H9 (cell line): ENCODE results near the gene MYH15. TPM values are rescaled to one million over a fixed set of nuclear protein-coding genes. Genes with fewer than 3 reads are reported as not detected.
"Not testable (repeated sequence)": the region's sequence is repeated elsewhere in the genome, so short reads cannot be mapped to it uniquely, and the experiment has no call there.

Source experiments
- DNase-seq: peaks from one replicate; pipeline ENCODE4 v3.0.0-alpha.2; 2017
- H2AFZ ChIP-seq: one replicate; pipeline ENCODE4 v1.6.1; 2013; ENCODE audit warnings: mild to moderate bottlenecking, low read length, control low read depth, moderate library complexity
- H2AK5ac ChIP-seq: 2 replicates; pipeline ENCODE4 v1.6.1; 2013; ENCODE audit warnings: low read length, control low read depth, mixed read lengths; ENCODE audit not compliant: insufficient read length
- H2BK120ac ChIP-seq: one replicate; pipeline ENCODE4 v1.6.1; 2013; ENCODE audit warnings: low read depth, mild to moderate bottlenecking, low read length, control low read depth, inconsistent platforms; ENCODE audit not compliant: poor library complexity, severe bottlenecking
- H2BK12ac ChIP-seq: 2 replicates; pipeline ENCODE4 v1.6.1; 2013; ENCODE audit warnings: low read length, control low read depth, mixed read lengths, low read depth; ENCODE audit not compliant: insufficient read length
- H2BK15ac ChIP-seq: 2 replicates; pipeline ENCODE4 v1.6.1; 2013; ENCODE audit warnings: low read depth, low read length, control low read depth
- H2BK20ac ChIP-seq: one replicate; pipeline ENCODE4 v1.6.1; 2013; ENCODE audit warnings: low read depth, mild to moderate bottlenecking, low read length, control low read depth, inconsistent platforms; ENCODE audit not compliant: poor library complexity, severe bottlenecking
- H2BK5ac ChIP-seq: 2 replicates; pipeline ENCODE4 v1.6.1; 2013; ENCODE audit warnings: low read length, control low read depth, mixed read lengths; ENCODE audit not compliant: insufficient read length
- H3K14ac ChIP-seq: 2 replicates; pipeline ENCODE4 v1.6.1; 2013; ENCODE audit warnings: low read length, control low read depth; ENCODE audit not compliant: insufficient read depth
- H3K18ac ChIP-seq: 2 replicates; pipeline ENCODE4 v1.6.1; 2013; ENCODE audit warnings: low read depth, mild to moderate bottlenecking, mixed read lengths, low read length, control low read depth; ENCODE audit not compliant: insufficient read length
- H3K23ac ChIP-seq: 2 replicates; pipeline ENCODE4 v1.6.1; 2013; ENCODE audit warnings: low read length, control low read depth, mixed read lengths, low read depth; ENCODE audit not compliant: insufficient read length
- H3K23me2 ChIP-seq: 2 replicates; pipeline ENCODE4 v1.6.1; 2013; ENCODE audit warnings: low read depth, mild to moderate bottlenecking, mixed read lengths, low read length, control low read depth; ENCODE audit not compliant: insufficient read length, poor library complexity, severe bottlenecking
- H3K27ac ChIP-seq: 2 replicates; pipeline ENCODE4 v1.5.1; 2013; ENCODE audit warnings: low read length, control low read depth, mixed read lengths, low read depth; ENCODE audit not compliant: insufficient read length
- H3K27me3 ChIP-seq: 2 replicates; pipeline ENCODE4 v1.6.1; 2013; ENCODE audit warnings: low read length, control low read depth, inconsistent platforms; ENCODE audit not compliant: insufficient read depth
- H3K4ac ChIP-seq: 2 replicates; pipeline ENCODE4 v1.6.1; 2013; ENCODE audit warnings: low read depth, mild to moderate bottlenecking, control low read depth, inconsistent platforms, low read length, moderate library complexity
- H3K4me1 ChIP-seq: 2 replicates; pipeline ENCODE4 v1.6.1; 2013; ENCODE audit warnings: low read length, control low read depth, inconsistent platforms; ENCODE audit not compliant: insufficient read depth
- H3K4me2 ChIP-seq: 2 replicates; pipeline ENCODE4 v1.6.1; 2013; ENCODE audit warnings: low read length, control low read depth, mixed read lengths; ENCODE audit not compliant: insufficient read length, insufficient read depth
- H3K56ac ChIP-seq: 2 replicates; pipeline ENCODE4 v1.6.1; 2013; ENCODE audit warnings: low read depth, mild to moderate bottlenecking, mixed read lengths, low read length, control low read depth; ENCODE audit not compliant: insufficient read length
- H3K79me1 ChIP-seq: 2 replicates; pipeline ENCODE4 v1.6.1; 2013; ENCODE audit warnings: low read depth, mild to moderate bottlenecking, moderate library complexity, low read length, control low read depth, inconsistent platforms; ENCODE audit not compliant: insufficient read depth, poor library complexity, severe bottlenecking
- H3K79me2 ChIP-seq: 2 replicates; pipeline ENCODE4 v1.6.1; 2013; ENCODE audit warnings: low read length, control low read depth, inconsistent platforms; ENCODE audit not compliant: insufficient read depth
- H3K9ac ChIP-seq: 2 replicates; pipeline ENCODE4 v1.6.1; 2013; ENCODE audit warnings: low read length, control low read depth, mixed read lengths; ENCODE audit not compliant: insufficient read length; ENCODE audit errors: extremely low read depth
- H3K9me3 ChIP-seq: one replicate; pipeline ENCODE4 v1.6.1; 2013; ENCODE audit warnings: low read depth, low read length, inconsistent platforms; ENCODE audit not compliant: control insufficient read depth
- H3T11ph ChIP-seq: one replicate; pipeline ENCODE4 v1.6.1; 2013; ENCODE audit warnings: mild to moderate bottlenecking, low read length, control low read depth, inconsistent platforms
- H4K20me1 ChIP-seq: one replicate; pipeline ENCODE4 v1.6.1; 2013; ENCODE audit not compliant: control insufficient read depth, insufficient read length, insufficient read depth
- H4K5ac ChIP-seq: 2 replicates; pipeline ENCODE4 v1.6.1; 2013; ENCODE audit warnings: low read depth, mild to moderate bottlenecking, mixed read lengths, low read length, control low read depth; ENCODE audit not compliant: insufficient read length
- H4K8ac ChIP-seq: replicated peaks from 2 replicates; pipeline ENCODE4 v1.6.1; 2013; ENCODE audit warnings: low read length, control low read depth, mixed read lengths, low read depth; ENCODE audit not compliant: insufficient read length
- H4K91ac ChIP-seq: 2 replicates; pipeline ENCODE4 v1.6.1; 2013; ENCODE audit warnings: low read depth, mild to moderate bottlenecking, moderate library complexity, mixed read lengths, low read length, control low read depth; ENCODE audit not compliant: insufficient read length
- H3K27ac Mint-ChIP-seq, 3 experiments: 2 replicates in 2 of 3; 3 replicates in 1 of 3; pipeline ENCODE4 v1.8.0; 2020 to 2021; ENCODE audit warnings: mixed read lengths in 3 of 3, mild to moderate bottlenecking in 1 of 3, moderate library complexity in 1 of 3
- H3K27me3 Mint-ChIP-seq: 2 replicates; pipeline ENCODE4 v1.8.0; 2021; ENCODE audit warnings: low read depth, mild to moderate bottlenecking, moderate library complexity, mixed read lengths
- H3K36me3 Mint-ChIP-seq, 3 experiments: 2 replicates in 2 of 3; 3 replicates in 1 of 3; pipeline ENCODE4 v1.8.0; 2020 to 2021; ENCODE audit warnings: low read depth in 3 of 3, mixed read lengths in 3 of 3; ENCODE audit not compliant: insufficient read depth in 1 of 3
- H3K4me1 Mint-ChIP-seq, 2 experiments: 2 replicates each; pipeline ENCODE4 v1.8.0; 2020; ENCODE audit warnings: mixed read lengths in 2 of 2
- H3K4me3 Mint-ChIP-seq, 2 experiments: 2 replicates in 1 of 2; 3 replicates in 1 of 2; pipeline ENCODE4 v1.8.0; 2020 to 2021; ENCODE audit warnings: mild to moderate bottlenecking in 2 of 2, mixed read lengths in 2 of 2, moderate library complexity in 1 of 2
- H3K9me3 Mint-ChIP-seq, 2 experiments: 2 replicates in 1 of 2; 3 replicates in 1 of 2; pipeline ENCODE4 v1.8.0; 2020; ENCODE audit warnings: mild to moderate bottlenecking in 2 of 2, mixed read lengths in 2 of 2, moderate library complexity in 1 of 2
- WGBS: extraction: QIAGEN DNeasy Blood & Tissue Kit; methylation state at CpG from one replicate; pipeline ENCODE4 v1.1.7; 2013; ENCODE audit warnings: missing lambda C conversion rate, low lambda C conversion rate, mixed read lengths; ENCODE audit not compliant: insufficient read length; ENCODE audit errors: extremely low coverage; 5-methylcytosine and 5-hydroxymethylcytosine counted together
- total RNA-seq: library from RNA; stranded (reverse); gene quantifications from 2 replicates; pipeline ENCODE4 v1.2.1, GENCODE V29; 2021
- TF ChIP-seq, protein P1 (sequence below): fragments of 200-600 bp; sonication (generic); conservative IDR thresholded peaks from 3 replicates; pipeline ENCODE4 v1.8.0; 2021; ENCODE audit warnings: antibody characterized with exemption, mild to moderate bottlenecking

MYH15 gene
- total RNA-seq, 1 experiment from 2014 or later = 0.13 TPM

DNA sequence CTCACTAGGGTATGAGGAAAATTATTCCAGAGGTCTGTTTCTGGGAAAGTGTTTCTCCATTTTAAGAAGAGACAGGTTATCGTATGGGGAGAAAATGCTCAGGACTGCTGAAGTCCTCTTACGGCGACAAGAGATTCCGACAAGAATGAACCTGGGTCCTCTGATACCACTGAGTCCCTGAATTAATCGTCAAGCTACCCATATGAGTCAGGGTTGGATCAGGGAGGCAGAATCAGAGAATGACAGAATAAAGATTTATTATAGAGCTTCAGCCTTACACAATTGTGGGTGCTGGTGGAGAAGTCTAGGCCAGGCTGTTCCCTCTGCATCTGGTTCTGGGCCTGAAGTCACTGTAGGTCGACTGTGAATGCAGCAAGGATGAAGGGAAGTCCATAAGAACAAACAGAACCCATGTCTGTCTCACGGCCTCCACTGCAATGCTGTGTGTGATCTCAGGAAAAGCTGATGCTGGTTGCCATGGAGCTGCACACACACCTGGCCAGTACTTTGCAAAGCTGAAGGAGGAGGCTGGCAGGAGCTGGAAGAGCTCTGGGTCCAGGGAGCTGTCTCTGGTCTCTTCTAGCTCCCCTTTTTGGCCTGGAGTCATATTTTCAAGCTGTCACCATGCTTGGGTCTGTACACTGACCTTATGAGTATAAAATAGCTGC lies 130.1 kb downstream of the MYH15 start:
- Histone ChIP-seq H3K4me2 (no peak overlapping the region), H2BK20ac (no peak overlapping the region), H3K79me1 (no peaks in the 10 kb centered on the region), H3K56ac (no peak overlapping the region), H2BK120ac (no peak overlapping the region), H3K27ac (no peak overlapping the region), H3K23me2 (no peaks in the 10 kb centered on the region), H4K5ac (no peak overlapping the region), H3T11ph (no peak overlapping the region), H2AFZ (no peak overlapping the region), H3K4me1 (no peaks in the 10 kb centered on the region; the same call in 1 of the 2 replicates), H2BK15ac (no peak overlapping the region), H3K14ac (no peak overlapping the region), H3K79me2 (no peaks in the 10 kb centered on the region), H3K4ac (no peak overlapping the region), H2BK12ac (no peak overlapping the region), H3K18ac (no peak overlapping the region), H3K27me3 (no peaks in the 10 kb centered on the region), H4K8ac (no peak overlapping the region), H2BK5ac (no peak overlapping the region), H2AK5ac (no peak overlapping the region), H3K9ac (no peak overlapping the region), H3K9me3 (no peaks in the 10 kb centered on the region), H4K91ac (no peak overlapping the region), H4K20me1 (no peaks in the 10 kb centered on the region), H3K23ac (no peak overlapping the region)
- TF ChIP-seq, protein P1, sequence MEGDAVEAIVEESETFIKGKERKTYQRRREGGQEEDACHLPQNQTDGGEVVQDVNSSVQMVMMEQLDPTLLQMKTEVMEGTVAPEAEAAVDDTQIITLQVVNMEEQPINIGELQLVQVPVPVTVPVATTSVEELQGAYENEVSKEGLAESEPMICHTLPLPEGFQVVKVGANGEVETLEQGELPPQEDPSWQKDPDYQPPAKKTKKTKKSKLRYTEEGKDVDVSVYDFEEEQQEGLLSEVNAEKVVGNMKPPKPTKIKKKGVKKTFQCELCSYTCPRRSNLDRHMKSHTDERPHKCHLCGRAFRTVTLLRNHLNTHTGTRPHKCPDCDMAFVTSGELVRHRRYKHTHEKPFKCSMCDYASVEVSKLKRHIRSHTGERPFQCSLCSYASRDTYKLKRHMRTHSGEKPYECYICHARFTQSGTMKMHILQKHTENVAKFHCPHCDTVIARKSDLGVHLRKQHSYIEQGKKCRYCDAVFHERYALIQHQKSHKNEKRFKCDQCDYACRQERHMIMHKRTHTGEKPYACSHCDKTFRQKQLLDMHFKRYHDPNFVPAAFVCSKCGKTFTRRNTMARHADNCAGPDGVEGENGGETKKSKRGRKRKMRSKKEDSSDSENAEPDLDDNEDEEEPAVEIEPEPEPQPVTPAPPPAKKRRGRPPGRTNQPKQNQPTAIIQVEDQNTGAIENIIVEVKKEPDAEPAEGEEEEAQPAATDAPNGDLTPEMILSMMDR = no peak
- Mint-ChIP-seq H3K4me1 (peaks cover 22 to 25% of the 10 kb centered on the region in 2 experiments), H3K36me3 (no peaks in the 10 kb centered on the region), H3K27ac (no peak overlapping the region), H3K27me3 (no peaks in the 10 kb centered on the region), H3K9me3 (peaks cover 2 to 3% of the 10 kb centered on the region in 2 experiments; a peak in 4 of 5 replicates), H3K4me3 (no peak overlapping the region)
- WGBS = no CpG with 5 or more reads among the region's 7 CpGs
- DNase-seq = no peak

GRCh38 chr3:108378952-108379342 lies 131.4 kb downstream of the MYH15 start:
- H3K23me2 ChIP-seq, H3K18ac ChIP-seq, H3K9me3 Mint-ChIP-seq, H2BK15ac ChIP-seq, H3K79me1 ChIP-seq, H4K5ac ChIP-seq, H2AK5ac ChIP-seq, H4K91ac ChIP-seq, H3K27me3 Mint-ChIP-seq, H3K27ac ChIP-seq, H3K23ac ChIP-seq, H2BK20ac ChIP-seq, H3K27ac Mint-ChIP-seq, H3K14ac ChIP-seq, H3K9ac ChIP-seq, DNase-seq, H3K27me3 ChIP-seq, H4K20me1 ChIP-seq, H3K4me3 Mint-ChIP-seq, H4K8ac ChIP-seq, H3K9me3 ChIP-seq, H3K79me2 ChIP-seq, H3K4me2 ChIP-seq, H3K4me1 ChIP-seq, H3K4ac ChIP-seq, H3K56ac ChIP-seq, H3T11ph ChIP-seq, H2BK12ac ChIP-seq, H3K36me3 Mint-ChIP-seq, H2BK5ac ChIP-seq, H2BK120ac ChIP-seq, H2AFZ ChIP-seq: not testable (repeated sequence)
- no CpG with 5 or more reads among the region's 2 CpGs for WGBS
- H3K4me1 Mint-ChIP-seq = peaks cover 22 to 25% of the 10 kb centered on the region in 2 experiments
